ENCODE measurements around the gene GPR101.

GPR101 gene

DNA sequence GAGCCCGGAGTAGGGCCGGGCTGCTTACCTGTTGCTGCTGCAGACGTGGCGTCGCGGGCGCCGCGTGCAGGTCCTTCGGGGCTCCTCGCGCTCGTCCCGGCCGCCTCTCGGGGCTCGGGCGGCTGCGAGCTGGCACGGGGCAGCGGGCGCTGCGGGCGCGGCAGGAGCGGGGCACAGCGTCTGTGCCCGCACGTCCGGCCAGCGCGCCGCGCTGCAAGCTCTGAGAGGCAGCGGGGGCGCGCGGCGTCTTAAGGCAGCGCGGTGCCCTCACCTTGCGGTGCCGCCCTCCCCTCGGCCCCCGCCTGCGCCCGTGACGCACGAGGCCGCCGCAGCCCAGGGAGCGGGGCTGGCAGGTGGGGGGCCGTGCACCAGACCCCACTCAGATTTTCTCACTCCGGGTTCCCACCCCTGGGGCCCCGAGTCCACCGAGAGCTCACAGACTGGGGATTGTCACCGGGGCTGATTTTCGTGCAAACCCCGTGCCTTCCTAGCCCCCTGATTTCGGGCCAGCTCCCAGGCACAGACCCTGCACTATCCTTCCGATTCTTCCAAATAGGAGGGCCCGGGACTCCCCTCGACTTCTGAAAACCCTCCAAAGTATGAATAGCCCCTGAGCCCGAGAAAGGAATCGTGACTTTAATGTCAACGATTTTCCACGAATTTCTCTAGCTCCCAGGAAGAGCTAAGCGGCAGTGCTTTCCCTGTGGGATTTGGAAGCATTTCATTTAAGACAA lies at the start of gene GPR101:
GPR101 (minus strand) TSS at position 222 of the 734 bp plus-strand sequence. CDS start 2,321 bp downstream, outside the sequence.
- ATAC-seq, result no peak
- TF ChIP-seq CREB5 (CRISPR knock-in tag; IDR thresholded peaks at IDR 0.05; ENCODE audit: low read depth) (no peak), ZFP3 (CRISPR knock-in tag; IDR thresholded peaks at IDR 0.05) (no peak), CSRNP3 (CRISPR knock-in tag; IDR thresholded peaks at IDR 0.05) (no peak), TCF4 (CRISPR knock-in tag; IDR thresholded peaks at IDR 0.05; ENCODE audit: borderline replicate concordance) (no peak), PPARA (CRISPR knock-in tag; IDR thresholded peaks at IDR 0.05; ENCODE audit: borderline replicate concordance) (no peak), TOX (CRISPR knock-in tag; IDR thresholded peaks at IDR 0.05; ENCODE audit: borderline replicate concordance) (no peak), ZNF70 (CRISPR knock-in tag; IDR thresholded peaks at IDR 0.05) (no peak), ZNF565 (CRISPR knock-in tag; conservative IDR thresholded peaks at IDR 0.05; ENCODE audit: low read depth) (no peak), SNAI2 (CRISPR knock-in tag; IDR thresholded peaks at IDR 0.05) (no peak), POU6F1 (CRISPR knock-in tag; IDR thresholded peaks at IDR 0.05; ENCODE audit: borderline replicate concordance, low read depth) (no peak), ISL1 (CRISPR knock-in tag; IDR thresholded peaks at IDR 0.05) (no peak), OSR1 (CRISPR knock-in tag; IDR thresholded peaks at IDR 0.05) (no peak), ZNF8 (CRISPR knock-in tag; IDR thresholded peaks at IDR 0.05) (no peak), GLIS3 (CRISPR knock-in tag; IDR thresholded peaks at IDR 0.05) (no peak), BACH2 (CRISPR knock-in tag; IDR thresholded peaks at IDR 0.05; ENCODE audit: borderline replicate concordance) (no peak)
- TF ChIP-seq, protein P1, sequence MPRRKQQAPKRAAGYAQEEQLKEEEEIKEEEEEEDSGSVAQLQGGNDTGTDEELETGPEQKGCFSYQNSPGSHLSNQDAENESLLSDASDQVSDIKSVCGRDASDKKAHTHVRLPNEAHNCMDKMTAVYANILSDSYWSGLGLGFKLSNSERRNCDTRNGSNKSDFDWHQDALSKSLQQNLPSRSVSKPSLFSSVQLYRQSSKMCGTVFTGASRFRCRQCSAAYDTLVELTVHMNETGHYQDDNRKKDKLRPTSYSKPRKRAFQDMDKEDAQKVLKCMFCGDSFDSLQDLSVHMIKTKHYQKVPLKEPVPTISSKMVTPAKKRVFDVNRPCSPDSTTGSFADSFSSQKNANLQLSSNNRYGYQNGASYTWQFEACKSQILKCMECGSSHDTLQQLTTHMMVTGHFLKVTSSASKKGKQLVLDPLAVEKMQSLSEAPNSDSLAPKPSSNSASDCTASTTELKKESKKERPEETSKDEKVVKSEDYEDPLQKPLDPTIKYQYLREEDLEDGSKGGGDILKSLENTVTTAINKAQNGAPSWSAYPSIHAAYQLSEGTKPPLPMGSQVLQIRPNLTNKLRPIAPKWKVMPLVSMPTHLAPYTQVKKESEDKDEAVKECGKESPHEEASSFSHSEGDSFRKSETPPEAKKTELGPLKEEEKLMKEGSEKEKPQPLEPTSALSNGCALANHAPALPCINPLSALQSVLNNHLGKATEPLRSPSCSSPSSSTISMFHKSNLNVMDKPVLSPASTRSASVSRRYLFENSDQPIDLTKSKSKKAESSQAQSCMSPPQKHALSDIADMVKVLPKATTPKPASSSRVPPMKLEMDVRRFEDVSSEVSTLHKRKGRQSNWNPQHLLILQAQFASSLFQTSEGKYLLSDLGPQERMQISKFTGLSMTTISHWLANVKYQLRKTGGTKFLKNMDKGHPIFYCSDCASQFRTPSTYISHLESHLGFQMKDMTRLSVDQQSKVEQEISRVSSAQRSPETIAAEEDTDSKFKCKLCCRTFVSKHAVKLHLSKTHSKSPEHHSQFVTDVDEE (CRISPR knock-in tag; IDR thresholded peaks at IDR 0.05), result no peak

- ATAC-seq, result no peak
- TF ChIP-seq GLIS3 (CRISPR knock-in tag; IDR thresholded peaks at IDR 0.05), result no peak
- TF ChIP-seq ZC3H10 (CRISPR knock-in tag; IDR thresholded peaks at IDR 0.05), result no peak
- no peak for TF ChIP-seq ARNTL (CRISPR knock-in tag; IDR thresholded peaks at IDR 0.05; ENCODE audit: borderline replicate concordance, low read depth)
- no peak for TF ChIP-seq ISL1 (CRISPR knock-in tag; IDR thresholded peaks at IDR 0.05)
- TF ChIP-seq ZNF565 (CRISPR knock-in tag; conservative IDR thresholded peaks at IDR 0.05; ENCODE audit: low read depth), result no peak
- TF ChIP-seq SNAI2 (CRISPR knock-in tag; IDR thresholded peaks at IDR 0.05), result no peak
- no peak for TF ChIP-seq ZNF70 (CRISPR knock-in tag; IDR thresholded peaks at IDR 0.05)
- no peak for TF ChIP-seq ESRRG (CRISPR knock-in tag; IDR thresholded peaks at IDR 0.05)
- TF ChIP-seq CSRNP3 (CRISPR knock-in tag; IDR thresholded peaks at IDR 0.05), result no peak
- no peak for TF ChIP-seq TCF4 (CRISPR knock-in tag; IDR thresholded peaks at IDR 0.05; ENCODE audit: borderline replicate concordance)
- TF ChIP-seq TOX (CRISPR knock-in tag; IDR thresholded peaks at IDR 0.05; ENCODE audit: borderline replicate concordance), result no peak
- no peak for TF ChIP-seq PPARA (CRISPR knock-in tag; IDR thresholded peaks at IDR 0.05; ENCODE audit: borderline replicate concordance)
- no peak for TF ChIP-seq PATZ1 (CRISPR knock-in tag; IDR thresholded peaks at IDR 0.05; ENCODE audit: borderline replicate concordance)
- TF ChIP-seq CSDC2 (CRISPR knock-in tag; IDR thresholded peaks at IDR 0.05), result no peak
- no peak for TF ChIP-seq CREB5 (CRISPR knock-in tag; IDR thresholded peaks at IDR 0.05; ENCODE audit: low read depth)
- no peak for TF ChIP-seq OSR1 (CRISPR knock-in tag; IDR thresholded peaks at IDR 0.05)
Measured at GRCh38 chrX:137081239-137081638, 47.4 kb upstream of the GPR101 start.
